NCI-H748 treated with DMSO at 0.1 percent for 48 hours (cell line): ENCODE data around the gene DIAPH3.

ENCODE experiments used
- DNase-seq: peaks from one replicate; lab custom pipeline; 2025; lab: John Stamatoyannopoulos, UW

Gene DIAPH3

DNA sequence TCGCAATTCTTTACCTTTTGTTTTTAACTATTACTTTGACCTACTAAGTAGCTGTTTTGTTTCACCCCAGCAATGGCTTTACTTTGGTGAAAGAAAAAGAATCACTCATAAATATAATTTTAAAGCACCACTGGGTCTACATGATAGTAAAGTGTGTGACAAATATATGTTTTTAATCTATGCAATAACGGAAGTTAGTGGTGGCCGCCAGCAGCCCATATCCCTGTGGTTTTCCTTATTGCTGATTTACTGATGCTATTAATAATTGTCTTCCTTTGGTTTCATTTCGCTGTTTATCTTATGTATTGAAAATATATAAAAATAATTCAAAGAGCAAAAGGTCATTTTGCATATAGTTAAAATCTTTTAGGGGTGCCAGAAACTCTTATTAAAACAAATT is 491.3 kb downstream of the DIAPH3 start:
- no peak for DNase-seq

DNA sequence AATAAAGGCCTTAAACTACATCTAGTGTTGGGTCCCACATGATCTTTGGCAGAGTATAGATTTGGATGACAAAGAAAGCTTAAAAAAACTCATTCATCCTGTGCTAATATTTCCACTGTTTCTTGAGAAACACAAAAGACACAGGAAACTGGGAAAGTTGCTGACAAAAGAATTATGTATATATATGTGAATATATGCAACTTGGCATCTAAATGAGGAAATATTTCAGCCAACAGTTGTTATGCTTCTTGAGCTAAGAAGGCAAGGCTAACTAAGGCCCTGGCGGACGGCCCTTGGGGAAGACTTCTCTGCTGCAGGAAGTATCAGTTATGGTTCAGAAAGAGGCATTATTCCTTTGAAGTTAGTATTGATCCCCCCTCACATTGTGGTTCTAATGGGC is 491.8 kb downstream of the DIAPH3 start:
- no peak for DNase-seq

DNA sequence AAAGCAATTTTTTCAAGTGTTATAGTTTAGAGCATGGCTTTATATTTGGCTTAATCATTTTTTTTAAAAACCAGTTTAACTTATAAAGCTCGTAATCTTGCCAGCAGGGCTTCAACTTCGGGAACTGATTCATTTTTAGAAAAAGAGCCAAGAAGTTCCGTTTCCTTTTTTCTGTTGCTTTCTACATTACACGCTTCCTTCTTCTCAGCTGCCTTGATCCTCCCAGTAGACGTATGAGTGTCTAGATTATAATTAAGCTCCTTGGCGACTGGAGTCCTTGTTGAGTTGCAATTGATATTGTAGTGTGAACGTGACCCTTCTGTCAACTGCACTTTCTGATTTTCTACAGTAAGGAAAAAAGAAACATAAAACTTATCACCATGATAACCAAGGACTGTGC is 497.2 kb downstream of the DIAPH3 start:
- DNase-seq: no peak

DNA sequence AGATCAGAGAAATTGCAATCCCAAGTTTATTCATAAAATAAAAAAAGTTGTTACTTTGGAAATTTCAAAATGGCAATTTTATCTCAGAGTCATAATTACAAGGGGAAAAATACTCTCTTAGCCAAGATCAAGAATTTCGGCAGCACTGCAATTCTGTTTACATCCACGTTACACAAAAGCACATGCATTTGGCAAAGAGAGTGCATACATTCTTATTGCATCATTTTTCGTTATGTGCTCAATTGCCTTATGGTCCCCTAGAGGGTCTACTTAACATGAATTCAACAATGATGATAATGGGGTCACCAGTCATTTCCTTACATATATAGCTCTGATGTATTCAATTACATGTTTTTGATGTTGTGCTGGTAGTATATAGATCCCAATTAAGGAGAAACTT is 498.0 kb downstream of the DIAPH3 start:
- no peak for DNase-seq

DNA sequence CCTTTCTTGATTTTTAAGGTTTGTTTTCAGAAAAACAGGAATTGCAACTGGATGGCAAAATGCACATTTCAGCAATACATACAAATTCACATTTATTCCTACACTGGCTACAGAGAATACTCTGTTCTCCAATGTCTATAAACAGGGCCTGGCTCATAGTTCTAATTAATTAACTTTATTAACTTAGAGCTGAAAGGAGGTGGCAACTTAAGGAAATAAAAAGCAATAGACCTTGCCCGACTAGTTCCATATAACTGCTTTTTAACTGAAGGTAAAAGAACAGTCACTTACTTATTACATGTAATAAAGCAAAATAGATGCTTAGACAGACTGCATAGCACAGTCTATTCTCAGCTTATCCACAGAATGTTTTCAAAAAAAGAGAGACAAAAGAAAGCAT is 498.5 kb downstream of the DIAPH3 start:
- no peak for DNase-seq

DNA sequence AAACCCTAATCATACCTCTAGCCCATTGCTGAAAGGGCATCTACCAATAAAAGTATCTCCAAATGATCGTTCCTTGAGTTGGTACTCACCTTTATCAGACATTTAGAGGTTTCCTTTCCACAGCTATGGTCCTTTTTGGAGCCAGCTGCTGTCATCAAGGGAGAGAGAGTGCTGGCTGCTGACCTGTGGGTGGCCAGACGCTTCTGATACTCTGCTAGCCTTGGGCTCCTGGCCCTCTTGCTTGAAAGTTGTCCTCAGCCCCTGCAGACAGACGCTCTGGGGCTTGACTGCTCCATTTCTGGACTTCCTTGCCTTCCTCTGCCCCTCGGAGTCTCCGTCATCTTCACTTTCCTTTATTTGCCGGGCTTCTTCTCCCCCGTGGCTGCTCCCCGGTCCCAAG is 499.1 kb downstream of the DIAPH3 start:
- DNase-seq: no peak

DNA sequence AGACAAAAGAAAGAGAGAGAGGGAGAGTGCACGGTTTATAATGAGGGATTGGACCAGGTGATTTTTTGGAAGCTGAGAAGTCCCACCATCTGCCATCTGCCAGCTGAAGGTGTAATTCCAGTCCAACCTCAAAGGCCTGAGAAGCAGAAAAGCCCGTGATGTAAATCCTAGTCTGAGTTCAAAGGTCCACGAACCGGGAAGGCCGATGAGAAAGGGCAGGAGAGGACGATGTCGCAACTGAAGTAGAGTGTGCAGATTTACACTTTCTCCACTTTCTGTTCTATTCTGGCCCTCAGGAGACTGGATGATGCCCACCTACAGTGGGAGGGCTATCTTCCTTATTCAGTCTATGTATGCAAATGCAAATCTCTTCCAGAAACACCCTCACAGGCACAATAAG is 500.0 kb downstream of the DIAPH3 start:
- no peak for DNase-seq

DNA sequence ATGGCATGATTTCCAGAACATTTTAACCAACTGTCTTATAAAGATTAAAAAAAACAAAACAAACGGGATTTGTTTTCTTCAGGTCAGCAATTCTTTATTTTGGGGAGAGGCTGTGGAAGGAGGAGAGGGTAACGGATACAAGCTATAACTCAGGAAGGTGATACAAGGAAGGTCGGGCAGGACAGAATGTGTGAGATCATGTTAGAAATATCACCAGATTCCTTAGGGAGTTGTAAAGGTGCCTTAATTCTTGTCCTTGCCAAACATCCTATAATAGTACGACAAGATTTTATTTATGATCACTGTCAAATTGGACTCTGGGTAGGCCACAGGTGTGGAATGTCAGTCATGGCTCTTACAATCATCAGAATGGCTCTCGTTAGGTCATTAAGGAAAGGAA is 503.1 kb downstream of the DIAPH3 start:
- no peak for DNase-seq

DNA sequence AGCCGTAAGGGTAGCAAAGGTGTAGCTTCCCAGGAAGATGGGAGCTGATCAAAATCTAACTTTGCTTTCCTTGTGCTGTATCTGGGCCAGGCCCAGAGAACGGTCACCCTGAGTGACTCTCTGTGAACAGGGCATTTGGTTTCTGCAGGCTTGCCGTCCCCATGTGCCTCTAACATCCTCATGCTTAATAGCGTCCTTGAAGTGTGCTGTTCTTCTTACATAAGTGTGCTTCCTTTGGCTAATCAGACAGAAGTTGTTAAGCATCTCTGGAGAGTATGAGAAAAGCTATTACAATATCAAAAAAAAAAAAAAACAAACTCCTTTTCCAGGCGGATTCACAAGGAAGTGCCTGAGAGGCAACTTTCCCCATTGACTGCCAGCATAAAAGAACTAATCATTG is 503.7 kb downstream of the DIAPH3 start:
- DNase-seq: no peak

DNA sequence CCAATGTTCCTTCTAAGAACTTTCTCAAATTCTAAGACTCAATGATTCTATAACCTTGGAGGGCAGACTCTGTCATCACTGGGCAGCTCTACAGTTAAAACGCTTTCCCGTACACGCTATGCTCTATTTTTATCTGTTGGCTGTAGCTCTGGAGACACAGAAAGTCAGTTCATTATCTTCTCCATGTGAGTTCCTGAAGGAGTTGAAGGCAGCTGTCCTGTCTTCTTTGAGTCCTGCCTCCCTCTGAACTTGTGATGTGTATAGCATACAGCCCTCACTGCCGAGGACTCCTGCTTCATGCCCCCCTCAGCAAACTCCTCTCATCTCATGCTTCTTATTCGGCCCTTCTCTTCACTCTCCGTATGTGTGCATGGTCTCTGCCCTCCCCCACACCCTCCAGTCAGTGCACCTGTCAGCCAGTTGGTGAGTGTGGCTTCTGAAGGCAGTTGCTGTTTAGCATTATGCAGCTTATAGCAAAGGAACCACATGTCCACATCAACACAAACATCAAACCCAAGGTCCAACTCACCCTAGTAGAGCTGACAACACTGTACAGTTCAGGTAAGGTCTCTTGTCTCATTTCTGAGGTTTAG is 504.9 kb downstream of the DIAPH3 start:
- no peak for DNase-seq

DNA sequence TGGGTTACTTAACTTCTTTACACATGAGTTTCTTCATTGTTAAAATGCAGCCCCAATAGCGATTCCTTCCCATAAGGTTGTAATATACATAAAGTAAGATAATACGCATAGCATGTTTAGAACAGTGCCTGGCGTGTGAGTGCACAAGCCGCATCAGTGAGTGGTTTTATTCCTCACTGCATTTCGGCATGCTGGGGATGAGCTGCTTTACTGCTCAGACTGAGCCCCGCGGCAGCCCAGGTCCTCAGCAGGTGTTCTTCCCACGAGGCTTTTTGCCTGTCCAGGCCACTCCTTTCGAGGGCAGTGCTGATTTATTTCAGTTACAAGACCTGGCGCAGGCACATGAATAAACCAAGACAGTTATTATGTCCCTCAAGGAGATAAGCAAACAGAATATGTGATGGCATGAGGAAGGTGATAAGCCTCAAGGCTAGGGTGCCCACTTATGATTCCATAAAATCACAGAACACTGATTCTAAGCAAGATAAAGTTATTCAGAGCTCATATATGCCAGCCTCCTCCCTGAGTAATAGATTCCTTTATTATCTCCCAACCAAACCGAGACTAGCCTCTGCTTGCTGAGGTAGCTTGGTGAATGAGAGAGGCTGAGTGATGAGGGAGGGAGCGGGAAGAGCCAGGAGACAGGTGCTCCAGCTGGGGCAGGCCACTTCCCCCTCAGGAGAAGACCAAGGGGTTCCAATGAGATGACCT is 505.5 kb downstream of the DIAPH3 start:
- no peak for DNase-seq

DNA sequence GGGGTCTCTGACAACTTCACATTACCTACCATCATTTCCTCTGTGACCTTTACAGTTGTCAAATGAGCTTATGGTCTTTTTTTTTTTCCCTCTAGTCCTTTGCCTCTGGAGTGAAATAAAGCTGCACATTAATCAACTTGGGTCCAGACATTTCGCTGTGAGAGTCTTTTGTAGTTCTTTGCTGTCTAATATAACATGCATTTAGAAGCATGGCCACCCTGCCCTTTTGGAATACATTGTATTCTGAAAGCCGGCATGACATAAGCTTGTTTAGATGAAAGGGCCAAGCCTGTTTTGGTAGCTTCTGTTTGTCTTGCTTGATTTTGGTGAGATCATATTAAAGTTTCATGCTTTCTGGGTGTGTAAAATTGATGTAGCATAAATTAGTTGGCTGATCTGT is 509.8 kb downstream of the DIAPH3 start:
- DNase-seq: no peak

DNA sequence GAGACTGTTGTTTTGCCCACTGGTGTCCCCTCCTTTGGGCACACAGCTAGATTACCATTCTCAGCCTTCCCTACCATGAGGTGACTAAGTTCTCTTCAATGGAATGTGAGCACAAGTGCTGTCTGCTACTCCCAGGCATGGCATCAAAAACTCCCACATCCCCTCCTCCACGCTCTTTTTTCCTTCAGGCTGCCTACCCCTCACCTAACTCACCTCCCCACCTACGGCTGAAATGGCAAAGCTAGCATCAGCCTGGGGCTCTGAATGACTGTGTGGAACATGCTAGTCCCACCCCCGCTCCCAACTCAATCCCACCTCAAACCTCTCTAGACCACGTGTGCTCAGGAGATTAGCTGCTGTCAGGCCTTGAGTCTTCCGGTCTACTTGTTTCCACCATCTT is 512.2 kb downstream of the DIAPH3 start:
- DNase-seq: no peak

DNA sequence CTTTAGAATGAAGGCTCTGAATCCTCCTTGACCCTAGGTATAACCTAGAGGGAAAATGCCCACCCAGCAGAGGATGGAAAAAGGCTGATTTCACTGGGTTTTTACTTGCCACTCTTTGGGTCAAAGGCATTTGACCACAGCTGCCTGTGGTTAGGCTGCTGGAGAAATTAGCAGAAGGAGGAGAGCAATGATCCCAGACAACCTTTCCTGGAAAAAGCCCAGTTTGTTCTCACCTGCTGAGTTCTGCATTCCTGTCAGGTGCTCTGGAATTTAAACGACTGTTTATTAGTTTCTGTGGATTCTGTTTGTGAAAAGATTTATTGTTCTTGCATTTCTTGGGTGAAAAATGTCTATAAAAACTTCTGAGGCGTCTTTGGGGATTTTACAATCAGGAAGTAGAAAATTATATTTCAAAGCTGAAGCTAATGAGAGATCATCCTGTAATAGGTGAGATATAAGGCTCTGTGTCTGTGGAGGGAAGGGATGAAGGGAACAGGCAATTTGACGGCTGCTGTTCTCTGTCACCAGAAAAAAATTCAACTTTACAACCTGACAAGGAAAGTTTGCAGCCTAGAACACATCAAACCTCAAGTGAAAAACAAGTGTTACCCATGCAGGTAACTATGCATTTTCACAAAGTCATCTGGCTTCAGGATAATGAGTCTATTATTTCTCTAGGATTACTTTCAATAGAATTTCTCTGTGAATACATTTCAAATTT is 519.7 kb downstream of the DIAPH3 start:
- DNase-seq: no peak

DNA sequence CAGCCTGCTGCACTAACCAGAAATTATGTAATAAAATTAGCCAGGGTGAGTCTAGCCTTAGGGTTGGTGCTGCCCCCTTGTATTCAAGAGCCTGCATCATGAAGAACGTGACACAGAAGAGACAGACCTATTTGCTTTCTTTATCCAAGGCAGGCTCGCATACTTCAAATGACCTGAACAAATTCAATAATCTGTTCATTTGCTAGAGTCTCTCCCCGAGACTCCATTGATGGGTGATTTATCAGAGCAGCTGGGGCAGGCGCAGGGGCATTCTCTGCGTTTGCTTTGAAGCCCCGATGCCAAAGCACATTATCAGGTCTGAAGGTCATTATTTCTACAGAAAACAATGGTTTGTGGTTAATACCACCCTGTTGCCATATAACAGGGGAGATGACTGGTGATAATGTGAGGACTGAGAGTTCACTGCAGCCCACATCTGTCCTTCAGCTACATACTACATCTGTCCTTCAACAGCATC is 520.3 kb downstream of the DIAPH3 start:
- no peak for DNase-seq

DNA sequence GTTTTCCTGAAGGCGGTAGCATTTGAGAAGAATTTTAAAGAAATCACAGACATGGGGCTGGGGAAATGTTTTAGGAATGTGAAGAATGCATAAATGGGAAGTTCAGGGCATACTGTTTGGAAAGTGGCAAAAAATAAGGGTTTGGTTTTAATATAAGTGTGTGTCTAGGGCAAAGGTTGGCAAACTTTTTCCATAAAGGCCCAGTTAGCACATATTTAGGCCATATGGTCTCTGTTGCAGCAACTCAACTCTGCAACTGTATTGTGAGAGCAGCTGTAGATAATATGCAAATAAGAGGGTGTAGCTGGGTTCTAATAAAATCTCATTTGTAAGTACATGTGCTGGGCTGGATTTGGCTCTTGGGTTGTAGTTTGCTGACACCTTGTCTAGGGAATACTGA is 521.9 kb downstream of the DIAPH3 start:
- no peak for DNase-seq

DNA sequence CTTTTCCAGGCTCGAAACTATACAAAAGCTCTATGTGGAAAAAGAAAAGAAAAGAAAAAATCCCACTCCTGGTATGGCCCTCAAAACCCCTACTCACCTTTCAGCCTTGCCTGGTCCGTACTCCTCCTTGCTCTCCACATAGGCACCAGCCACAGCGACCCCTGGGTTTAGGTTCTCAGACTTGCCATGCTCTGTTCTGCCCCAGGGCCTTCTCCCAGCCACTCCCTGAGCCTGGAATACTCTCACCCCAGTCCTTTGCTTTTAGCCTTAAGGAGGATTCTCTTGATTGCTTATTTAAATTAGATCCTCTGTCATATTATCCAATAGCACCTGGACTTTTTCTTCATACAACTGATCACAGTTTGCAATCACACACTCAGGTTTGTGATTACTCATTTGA is 522.5 kb downstream of the DIAPH3 start:
- no peak for DNase-seq

DNA sequence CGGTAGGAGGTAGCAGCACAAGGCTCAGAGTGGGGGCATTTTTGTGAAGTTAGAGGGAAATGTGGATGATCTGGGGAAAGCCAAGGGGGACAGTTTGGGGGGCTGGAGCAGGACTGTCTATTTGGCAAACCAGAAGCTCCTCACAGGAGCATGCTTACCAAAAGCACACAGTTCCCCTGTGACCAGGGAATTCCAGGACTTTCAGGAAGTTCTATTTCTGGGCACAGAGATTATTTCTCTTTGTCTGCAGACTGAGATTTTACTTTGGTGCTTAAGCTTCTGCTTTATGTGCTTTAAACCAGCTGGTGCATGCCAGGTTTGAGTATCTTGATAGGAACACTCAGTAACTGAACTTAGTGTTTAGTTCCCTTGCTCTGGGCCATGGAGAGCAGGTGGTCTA is 525.3 kb downstream of the DIAPH3 start:
- no peak for DNase-seq

DNA sequence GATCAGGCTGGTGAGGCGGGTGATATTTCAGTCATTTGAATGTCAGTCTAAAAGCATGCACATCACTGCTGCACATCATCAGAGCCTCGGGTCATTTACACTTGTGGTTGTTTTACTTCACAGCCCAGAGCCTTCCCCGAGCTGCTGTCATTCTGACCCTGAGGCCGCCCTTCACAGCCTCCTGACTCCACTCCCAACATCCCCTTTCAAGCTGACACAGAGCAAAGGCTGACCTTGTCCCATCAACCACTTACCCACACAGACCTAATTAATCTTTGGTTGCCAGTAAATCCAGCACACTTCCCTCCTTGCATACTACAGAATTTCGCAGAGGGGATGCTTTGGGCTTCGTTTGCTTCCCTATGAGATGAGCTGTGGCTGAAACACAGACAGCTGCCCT is 528.1 kb downstream of the DIAPH3 start:
- no peak for DNase-seq

DNA sequence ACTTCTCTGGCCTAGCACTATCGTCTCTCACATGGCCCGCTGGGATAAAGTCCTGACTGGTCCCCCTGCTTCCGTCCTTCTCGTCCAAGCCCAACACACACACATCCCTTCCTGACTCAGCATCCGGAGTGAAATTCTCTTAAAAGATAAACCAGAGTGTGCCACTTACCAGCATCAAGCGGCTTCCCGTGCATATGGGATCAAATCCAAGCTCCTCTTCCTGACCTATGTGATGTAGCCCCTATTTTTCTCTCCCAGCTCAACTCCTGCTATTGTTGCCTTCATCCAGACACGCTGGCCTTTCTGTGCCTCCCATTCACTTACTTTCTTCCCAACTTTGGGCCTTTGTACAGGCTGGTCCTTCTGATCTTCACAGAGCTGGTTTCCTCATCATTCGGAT is 530.4 kb downstream of the DIAPH3 start:
- no peak for DNase-seq

DNA sequence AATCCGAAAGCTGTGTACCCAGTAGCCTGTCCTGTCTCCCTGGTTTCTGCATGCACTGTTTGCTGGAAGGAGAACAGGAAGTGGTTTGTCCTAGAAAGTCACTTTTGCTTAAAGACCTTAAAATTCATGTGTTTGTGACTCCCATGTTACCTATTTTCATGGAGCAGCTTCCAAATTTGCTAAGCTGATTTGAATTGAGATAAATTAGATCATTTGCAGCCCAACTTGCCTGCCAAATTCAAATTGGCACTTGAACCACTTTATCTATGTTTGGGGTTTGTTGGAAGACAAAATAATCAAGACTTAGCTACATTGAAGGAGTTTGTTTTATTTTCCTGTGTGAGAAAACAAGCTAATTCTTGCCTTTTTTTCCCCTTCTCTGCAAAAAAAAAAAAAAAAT is 532.5 kb downstream of the DIAPH3 start:
- DNase-seq: no peak

DNA sequence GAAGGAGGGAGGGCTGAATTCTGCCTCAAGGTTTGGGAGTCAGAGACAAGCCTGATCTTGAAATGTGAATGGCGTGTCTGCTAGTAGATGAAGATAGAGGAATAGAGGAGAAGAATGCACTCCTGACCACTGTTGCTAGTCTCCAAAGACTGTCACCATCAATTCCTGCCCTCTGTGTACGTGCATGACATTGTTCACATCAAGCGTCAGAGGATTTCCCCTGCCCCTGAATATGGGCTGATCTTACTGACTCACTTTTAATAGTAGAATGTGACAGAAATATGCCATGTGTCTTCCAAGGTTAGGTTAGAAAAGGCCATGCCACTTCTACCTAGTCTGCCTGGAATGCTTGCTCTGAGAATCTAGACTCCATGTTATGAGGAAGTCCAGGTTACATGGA is 538.6 kb downstream of the DIAPH3 start:
- no peak for DNase-seq

DNA sequence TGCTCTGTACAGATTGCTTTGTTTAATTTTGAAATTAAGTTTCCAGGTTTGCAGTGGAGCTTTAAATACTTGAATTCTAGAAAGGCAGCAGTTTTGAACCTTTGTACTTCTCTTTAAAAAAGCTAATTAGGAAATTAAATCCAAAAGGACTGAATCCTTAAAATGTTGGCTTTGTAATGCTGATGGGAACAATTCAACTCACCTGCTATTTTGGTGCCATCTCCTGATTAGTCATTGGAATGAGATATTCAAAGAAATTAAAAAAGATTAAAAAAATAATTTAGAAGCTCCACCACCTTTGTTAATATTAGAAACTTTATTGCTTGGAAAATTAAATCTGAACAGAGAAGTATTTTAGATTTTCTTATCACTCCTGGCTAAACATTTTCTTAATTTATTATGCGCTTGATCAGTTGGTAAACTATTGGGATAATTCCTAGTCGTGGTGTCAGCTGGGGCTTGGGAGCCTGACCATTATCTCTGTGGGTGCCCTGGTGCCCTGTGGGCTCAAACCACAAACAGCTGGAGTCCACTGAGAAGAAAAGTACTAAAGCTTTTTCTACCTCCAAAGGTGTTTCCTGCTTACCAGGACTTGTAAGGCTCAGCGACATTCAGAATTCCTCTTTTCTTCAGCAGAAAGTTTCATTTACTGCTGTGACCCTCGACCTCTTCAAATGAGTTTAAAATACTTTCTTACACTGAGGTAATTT is 540.4 kb downstream of the DIAPH3 start:
- DNase-seq: no peak
